ENCODE results near the gene GRHL1.
A peak's percentile ranks its signal among the peaks of the same experiment; 100 is the strongest.
"Not testable (repeated sequence)": the region's sequence is repeated elsewhere in the genome, so short reads cannot be mapped to it uniquely, and the experiment has no call there.

The GRHL1 gene

GRCh38 chr2:9912468-9912867 is 39.0 kb upstream of the GRHL1 start:
- no peak for DNase-seq (ENCODE audit: low read depth)
- no peak for TF ChIP-seq CTCF (conservative IDR thresholded peaks at IDR 0.05; ENCODE audit: low read depth, low read length)
- no peak overlapping the region for H3K4me3 ChIP-seq (ENCODE audit: low read depth, low read length)

GRCh38 chr2:9914384-9915065 is 37.0 kb upstream of the GRHL1 start:
- TF ChIP-seq CTCF (conservative IDR thresholded peaks at IDR 0.05; ENCODE audit: low read depth, low read length) = peak; percentile 60
- DNase-seq (ENCODE audit: low read depth) = peak; percentile 85
- H3K4me3 ChIP-seq (ENCODE audit: low read depth, low read length) = no peak overlapping the region

GRCh38 chr2:9918275-9918674 is 33.2 kb upstream of the GRHL1 start:
- TF ChIP-seq CTCF (conservative IDR thresholded peaks at IDR 0.05; ENCODE audit: low read depth, low read length) = no peak
- no peak for DNase-seq (ENCODE audit: low read depth)
- H3K4me3 ChIP-seq (ENCODE audit: low read depth, low read length) = no peak overlapping the region

GRCh38 chr2:9919512-9919911 is 32.0 kb upstream of the GRHL1 start:
- H3K4me3 ChIP-seq (ENCODE audit: low read depth, low read length) = no peak overlapping the region
- no peak for DNase-seq (ENCODE audit: low read depth)
- no peak for TF ChIP-seq CTCF (conservative IDR thresholded peaks at IDR 0.05; ENCODE audit: low read depth, low read length)

- DNase-seq (ENCODE audit: low read depth); H3K4me3 ChIP-seq (ENCODE audit: low read depth, low read length): not testable (repeated sequence)
These were observed 24.5 kb upstream of the GRHL1 start for GRCh38 chr2:9927020-9927419.

GRCh38 chr2:9937258-9937657 is 14.2 kb upstream of the GRHL1 start:
- no peak overlapping the region for H3K4me3 ChIP-seq (ENCODE audit: low read depth, low read length)
- no peak for DNase-seq (ENCODE audit: low read depth)
- no peak for TF ChIP-seq CTCF (conservative IDR thresholded peaks at IDR 0.05; ENCODE audit: low read depth, low read length)

- H3K4me3 ChIP-seq (ENCODE audit: low read depth, low read length) = no peak overlapping the region
These were observed 13.5 kb upstream of the GRHL1 start for GRCh38 chr2:9937968-9938367.

More at GRCh38 chr2:9937968-9938367, 13.5 kb upstream of the GRHL1 start:
- no peak for DNase-seq (ENCODE audit: low read depth)
- no peak for TF ChIP-seq CTCF (conservative IDR thresholded peaks at IDR 0.05; ENCODE audit: low read depth, low read length)

All from choroid plexus epithelial cell (primary cell).